GM19372 (cell line): ENCODE results near the gene RNASE3.
A peak's percentile ranks its signal among the peaks of the same experiment; 100 is the strongest.
"Not testable (repeated sequence)": the region's sequence is repeated elsewhere in the genome, so short reads cannot be mapped to it uniquely, and the experiment has no call there.

Source experiments
- ATAC-seq: cut with Tn5 transposase; IDR thresholded peaks from one replicate; pipeline ENCODE4 v1.9.1; 2021; ENCODE audit warnings: mild to moderate bottlenecking, low read depth, moderate library complexity; ENCODE audit not compliant: unreplicated experiment

The RNASE3 gene

DNA sequence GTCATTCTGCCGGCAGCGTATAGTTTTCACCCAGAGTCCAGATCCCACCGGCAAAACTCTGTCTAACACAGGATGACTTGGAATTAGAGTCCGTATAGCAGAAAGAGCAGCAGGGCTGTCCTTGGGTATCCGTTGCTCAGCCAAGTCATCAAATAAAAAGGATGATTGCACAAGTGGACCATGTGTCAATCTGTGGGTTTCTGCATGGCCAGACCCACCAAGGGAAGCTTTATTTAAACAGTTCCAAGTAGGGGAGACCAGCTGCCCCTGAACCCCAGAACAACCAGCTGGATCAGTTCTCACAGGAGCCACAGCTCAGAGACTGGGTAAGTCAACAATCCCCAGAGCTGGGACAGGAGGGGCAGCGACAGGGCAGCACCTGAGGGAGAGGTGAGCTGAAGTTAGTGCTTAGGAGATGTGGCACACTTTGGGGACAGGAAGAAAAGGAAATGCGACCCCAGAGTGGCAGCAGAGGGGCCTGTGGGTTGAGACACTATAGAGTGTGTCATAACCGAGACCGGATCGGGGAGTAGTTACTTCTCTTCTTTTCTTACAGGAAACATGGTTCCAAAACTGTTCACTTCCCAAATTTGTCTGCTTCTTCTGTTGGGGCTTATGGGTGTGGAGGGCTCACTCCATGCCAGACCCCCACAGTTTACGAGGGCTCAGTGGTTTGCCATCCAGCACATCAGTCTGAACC, at the start of gene RNASE3:
Gene RNASE3 (plus strand): TSS at position 260 of the 700 bp plus-strand sequence. CDS start 302 bp downstream, at position 562.
- not testable (repeated sequence) for ATAC-seq

DNA sequence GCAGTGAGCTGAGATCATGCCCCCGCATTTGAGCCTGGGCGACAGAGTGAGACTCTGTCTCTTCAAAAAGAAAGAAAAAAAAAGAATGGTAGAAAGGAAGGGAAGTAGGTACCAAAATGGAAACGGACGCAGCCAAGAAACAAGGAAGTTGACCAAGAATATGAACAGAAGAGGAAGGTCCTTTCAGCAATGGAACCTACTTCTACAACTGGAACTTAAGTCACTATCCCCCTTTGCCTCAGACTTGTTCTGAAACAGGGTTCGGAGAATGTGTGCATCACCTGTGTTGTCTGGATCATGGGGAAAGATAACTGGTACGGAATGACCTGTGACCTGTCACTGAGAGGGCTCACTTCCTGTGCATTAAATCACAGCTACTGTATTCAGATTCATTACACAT, 44.6 kb upstream of the RNASE3 start:
- no peak for ATAC-seq

DNA sequence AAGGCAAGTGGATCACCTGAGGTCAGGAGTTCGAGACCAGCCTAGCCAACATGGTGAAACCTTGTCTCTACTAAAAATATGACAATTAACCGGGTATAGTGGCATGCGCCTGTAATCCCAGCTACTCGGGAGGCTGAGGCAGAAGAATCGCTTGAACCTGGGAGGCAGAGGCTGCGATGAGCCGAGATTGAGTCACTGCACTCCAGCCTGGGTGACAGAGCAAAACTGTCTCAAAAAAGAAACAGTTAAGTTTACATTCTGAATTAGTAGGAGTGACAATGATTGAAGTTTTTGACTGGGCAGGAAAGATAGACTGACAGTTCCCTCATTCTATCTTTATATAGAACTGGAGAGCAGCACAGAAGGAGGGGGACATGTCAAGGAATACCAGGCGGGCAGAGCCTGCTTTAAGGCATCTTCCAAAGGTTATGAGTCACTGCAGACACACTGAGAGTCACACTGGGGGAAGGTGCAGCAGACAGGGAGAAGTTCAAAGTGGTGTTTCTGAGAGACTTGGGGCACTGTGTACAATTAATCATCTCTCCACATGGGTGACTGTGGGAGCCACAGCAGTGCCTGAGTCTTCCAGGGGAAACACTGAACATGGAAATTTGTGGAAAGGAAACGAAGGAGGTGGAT, 42.8 kb upstream of the RNASE3 start:
- ATAC-seq, result no peak

DNA sequence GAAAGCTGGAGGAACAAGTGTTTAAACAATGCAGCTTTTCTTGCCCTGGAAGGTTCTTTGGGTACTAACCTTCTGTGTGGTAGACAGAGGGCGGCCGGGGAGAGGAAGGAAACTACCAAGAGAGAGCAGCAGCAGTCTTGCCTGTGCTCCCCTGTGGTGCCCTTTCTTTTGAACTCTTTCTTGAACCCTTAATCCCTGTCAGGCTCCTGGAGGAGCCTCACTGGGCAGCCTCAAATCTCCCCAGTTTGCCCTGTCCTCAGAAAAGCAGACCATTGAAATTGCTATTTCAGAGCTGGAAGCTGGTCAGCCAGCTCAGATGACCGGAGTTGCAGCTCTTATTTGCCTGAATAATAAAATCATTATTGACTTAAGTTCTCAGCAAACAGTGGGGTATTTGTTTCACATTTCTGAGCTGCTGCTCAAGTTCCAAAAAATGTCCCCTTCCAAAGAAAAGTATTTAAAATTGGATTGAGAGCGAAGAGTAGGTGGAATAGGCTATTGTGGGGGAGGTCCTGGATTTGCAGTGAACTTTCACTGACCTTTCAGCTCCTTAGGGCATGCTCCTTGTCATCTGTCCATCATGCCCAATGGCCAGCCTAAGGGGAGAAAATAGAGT, 42.1 kb upstream of the RNASE3 start:
- ATAC-seq, result no peak

DNA sequence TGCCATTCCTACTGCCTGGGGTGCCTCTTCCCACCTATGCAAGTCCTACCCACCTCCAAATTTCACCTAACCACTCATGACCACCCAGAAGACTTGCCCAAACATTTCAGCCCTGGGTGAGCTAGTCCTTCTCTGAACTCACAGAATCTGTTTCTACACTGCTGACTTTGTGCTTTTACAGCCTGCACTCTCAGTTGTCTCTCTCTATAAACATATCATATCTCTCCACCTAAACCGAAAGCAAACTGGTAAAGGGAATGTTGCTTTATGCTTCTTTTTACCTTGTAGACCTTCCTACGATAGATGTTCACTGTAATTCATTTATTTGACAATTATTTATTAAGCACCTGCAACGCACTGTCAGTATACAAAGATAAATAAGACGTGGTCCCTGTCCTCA, 38.1 kb upstream of the RNASE3 start:
- ATAC-seq, result no peak

DNA sequence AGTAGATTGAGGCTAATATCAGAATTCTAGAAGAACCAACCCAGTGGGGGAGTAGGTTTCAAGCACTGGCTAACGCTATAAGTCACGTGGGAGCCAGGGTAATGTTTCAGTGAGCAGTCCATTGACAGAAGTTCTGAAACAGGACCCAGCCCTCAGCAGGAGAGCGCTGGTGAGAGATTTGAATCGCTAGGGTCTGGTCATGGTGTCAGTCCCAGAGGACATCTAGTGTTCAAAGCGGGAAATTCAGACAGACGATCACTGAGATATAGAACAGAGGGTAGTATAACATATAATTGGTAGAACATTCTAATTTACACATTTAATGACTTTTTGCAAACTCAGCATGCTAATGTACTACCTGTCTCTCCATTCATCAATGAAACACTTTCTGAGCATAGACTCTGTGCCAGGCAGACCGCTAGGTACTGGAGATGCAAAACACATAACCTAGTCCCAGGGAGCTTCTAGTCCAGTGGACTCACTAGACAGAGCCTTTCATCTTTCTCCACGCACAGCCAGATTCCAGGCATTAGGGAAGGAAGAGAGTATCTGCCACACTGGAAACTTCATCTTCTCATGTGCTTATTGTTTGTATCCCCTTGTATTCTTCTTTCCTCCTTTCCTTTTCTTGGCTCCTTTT, 35.4 kb upstream of the RNASE3 start:
- peak; percentile 76 for ATAC-seq

DNA sequence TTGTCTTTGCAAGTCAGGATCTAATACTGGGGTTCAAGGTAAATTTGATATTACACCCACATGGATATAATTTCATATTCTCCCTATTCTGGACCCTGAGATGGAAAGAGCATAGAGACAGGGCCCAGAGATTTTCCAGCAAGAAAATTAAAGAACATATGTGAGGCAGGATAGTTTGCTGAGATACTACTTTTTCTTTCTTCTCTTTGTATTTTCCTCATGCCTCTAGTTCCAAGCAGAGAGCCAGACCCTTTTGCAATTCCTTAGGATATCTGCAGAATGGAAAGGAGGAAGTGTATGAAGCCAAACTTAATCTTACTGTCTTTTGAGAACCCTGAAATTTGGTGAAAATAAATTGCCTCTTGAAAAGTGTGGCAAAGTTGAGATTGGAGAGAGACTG, 34.0 kb upstream of the RNASE3 start:
- ATAC-seq, result no peak

DNA sequence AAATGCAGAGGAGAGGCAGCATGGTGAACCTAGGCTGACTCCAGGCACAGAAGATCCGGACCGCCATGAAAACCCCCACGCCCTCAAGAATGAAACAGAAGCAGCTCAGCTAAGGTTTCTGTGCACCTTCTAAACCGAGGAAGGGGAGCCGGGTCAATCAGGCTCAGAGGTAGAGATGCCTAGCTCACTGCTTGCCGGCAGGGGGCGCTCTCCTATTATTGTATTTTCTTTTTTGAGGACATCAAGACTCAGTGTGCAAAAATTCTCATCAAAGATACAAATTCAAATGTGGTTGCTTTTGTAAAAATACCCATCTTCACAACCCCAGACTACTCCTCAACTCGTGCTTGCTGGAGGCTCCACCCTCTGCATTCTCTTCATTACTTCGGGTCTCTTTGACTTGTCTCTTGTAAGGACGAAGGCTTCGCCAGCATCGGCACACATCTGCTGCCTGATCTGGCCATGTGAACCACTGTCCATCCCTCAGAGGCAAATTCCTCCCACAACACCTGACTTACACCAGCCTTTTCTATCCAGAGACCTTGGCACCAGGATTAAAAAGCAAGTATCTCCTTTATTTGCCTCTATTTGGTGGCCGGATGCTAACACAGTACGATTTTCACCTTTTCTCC, 33.4 kb upstream of the RNASE3 start:
- no peak for ATAC-seq

DNA sequence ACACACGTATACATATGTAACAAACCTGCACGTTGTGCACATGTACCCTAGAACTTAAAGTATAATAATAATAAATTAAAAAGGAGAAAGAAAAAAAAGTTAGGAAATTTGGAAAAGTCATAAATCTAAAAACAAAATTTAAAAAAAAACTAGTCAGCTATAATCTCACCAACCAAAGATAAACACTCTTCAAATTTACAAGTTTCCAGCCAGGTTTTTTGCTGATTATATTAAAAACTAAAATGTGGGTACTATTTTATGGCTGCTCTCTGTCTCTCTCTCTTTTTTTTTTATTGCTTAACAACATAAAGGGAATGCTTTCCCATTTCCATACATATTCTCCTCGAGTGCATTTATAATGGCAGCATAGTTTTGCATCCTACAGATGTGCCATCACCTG, 25.0 kb upstream of the RNASE3 start:
- no peak for ATAC-seq

DNA sequence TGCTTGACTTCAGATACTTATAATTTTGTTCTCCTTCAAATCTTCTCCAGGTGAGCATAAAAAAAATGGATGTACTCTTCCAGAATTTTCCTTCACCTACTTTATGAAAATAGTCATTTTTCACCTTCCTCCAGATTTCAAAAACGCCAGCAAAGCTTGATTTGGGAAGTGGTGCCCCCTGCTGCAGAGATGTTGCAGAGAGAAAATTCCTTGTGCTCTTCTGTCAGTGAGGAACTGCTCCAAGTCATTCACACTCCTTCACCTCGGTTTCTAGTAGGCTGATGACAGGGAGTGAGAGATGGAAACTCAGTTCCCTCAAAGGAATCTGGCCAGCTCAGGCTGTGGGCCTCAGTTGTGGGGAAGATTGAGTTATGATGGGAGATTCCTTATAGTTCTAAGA, 24.2 kb upstream of the RNASE3 start:
- ATAC-seq, result no peak

DNA sequence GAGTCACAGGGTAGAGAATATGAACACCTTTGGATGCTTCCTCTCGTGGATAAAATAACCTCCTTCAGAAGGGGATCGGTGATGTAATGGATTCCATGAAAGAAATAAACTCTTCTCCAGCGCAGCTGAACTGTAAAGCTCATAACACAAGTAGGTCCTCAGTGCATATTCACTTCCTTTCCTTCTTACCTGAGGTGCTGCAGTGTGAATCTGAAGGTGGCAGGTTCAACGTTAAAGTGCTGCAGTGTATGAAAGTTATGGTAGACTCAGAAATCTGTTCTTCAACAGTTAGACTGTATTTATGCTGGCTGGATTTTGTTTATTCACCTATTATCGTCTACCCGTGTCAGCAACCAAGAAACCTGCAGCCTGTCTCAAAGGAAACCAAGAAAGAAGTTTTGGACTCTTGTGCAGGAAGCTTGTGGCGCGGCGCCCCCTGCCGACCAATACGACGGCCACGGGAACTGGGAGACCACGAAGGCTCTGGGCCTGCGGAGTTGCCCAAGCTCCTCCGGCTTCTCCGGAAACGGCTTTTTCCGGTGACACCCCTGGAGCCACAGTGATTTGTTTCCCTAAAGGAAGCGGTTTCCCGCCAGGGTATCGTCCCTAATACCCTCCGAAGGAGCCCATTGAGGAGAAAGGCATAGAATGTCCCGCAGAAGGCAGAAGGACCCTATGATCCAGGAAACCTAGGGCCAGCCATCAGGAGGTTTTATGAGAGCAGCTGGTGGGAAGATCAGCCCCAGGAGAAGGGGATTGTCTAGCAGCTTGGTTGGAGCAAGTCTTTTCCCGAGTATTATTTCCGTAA, 17.6 kb upstream of the RNASE3 start:
- peak; percentile 65 for ATAC-seq

DNA sequence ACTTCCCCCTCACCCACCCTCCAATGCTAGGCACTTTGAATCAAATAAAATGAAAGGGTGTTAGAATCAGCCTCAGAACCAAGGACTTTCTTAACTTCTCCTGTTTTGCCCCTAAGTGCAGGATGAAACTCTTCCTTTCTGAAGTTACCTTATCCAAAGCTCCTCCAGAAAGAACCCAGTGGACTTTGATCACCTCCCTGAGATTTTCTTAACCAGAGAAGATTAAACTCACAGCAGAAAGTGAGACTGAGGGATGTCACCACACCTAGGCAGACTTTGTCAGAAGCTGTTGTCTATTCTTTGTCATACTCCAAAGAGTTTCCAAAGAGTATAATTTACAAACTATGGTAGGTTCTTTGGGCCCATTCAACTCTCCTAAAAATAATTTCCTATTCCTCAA, 14.2 kb upstream of the RNASE3 start:
- ATAC-seq, result no peak

DNA sequence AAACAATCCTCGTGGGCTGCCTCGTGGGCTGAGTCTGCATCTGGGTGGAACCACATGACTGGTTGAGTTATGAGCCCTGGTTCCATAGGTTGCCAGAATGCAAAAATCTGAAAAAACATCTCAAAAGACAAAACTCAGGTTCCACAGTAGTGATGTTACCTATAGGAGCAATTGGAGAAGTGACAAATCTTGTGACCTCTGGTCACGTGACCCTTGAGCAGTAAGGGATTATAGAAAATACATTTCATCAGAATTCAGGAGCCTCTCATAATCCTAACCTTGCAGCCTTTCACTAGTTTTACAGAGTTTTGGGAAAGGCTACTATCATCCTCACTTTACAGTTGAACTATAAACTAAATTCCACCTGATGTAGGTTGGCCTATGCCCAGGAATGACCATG, 12.5 kb upstream of the RNASE3 start:
- no peak for ATAC-seq

DNA sequence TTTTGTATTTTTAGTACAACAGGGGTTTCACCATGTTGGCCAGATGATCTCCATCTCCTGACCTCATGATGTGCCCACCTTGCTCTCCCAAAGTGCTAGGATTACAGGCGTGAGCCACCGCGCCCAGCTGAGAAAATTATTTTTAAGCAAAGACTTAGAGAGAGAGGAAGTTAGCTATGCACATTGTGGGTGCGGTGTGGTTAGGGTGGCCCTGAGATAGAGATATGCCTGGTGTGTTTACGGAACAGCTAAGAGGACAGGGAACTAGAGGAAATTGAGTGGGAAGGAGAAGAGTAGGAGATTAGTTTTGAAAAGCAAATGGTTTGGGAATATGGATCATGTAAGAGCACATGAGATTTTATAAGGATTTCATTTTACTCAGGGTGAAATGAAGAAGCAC, 10.0 kb upstream of the RNASE3 start:
- not testable (repeated sequence) for ATAC-seq

DNA sequence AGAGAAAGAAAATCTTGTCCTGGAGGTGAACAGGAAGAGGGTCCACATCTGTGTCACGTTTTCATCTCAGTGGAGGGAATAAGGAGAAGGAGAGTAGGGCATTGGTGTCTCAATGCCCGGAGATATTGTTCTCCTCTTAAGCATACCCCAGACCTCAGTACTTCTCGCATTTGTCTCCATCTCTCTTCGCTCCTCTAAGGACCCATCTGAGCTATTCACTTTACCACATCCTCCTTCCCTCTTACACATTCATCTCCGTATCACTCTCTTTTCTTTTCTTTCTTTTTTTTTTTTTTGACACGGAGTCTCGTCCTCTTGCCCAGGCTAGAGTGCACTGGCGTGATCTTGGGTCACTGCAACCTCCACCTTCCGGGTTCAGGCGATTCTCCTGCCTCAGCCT, 8.4 kb upstream of the RNASE3 start:
- ATAC-seq, result not testable (repeated sequence)

DNA sequence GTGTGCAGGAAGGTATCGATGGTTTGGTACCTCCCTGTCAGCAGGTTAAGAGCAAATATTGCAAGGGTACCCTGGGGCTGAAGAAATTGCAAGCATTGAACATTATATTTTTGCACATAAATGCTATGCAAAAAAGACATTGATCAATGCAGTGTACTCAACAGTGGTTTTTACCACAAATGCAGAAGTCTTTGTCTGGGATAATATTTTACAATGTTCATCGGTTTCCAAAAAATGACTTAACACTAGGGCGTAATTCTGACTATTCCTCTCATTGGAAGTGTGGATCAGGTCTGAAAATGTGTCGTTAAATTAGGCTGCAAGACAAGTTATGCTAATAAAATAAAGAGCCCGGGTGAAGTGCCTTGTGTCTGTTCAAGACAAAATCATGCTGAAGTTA, 2.8 kb upstream of the RNASE3 start:
- not testable (repeated sequence) for ATAC-seq

DNA sequence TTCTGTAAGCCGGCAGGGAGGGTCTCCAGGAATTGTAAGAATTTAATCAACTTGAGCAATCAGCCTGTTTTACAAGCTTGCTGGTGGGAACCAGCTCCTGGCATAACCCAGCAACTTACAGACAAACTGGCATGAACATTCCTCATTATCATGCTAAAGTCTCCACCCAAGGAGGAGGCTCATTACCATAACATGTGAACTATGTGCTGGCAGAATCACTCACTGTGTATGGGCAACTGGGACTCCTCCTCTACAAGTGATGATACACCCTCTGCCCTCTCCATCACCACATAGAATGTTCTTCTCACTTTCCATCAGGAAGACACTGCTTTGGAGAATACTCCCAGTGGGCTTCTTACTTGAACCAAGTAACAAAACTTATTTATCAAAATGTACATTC, 4.1 kb downstream of the RNASE3 start:
- ATAC-seq, result not testable (repeated sequence)

DNA sequence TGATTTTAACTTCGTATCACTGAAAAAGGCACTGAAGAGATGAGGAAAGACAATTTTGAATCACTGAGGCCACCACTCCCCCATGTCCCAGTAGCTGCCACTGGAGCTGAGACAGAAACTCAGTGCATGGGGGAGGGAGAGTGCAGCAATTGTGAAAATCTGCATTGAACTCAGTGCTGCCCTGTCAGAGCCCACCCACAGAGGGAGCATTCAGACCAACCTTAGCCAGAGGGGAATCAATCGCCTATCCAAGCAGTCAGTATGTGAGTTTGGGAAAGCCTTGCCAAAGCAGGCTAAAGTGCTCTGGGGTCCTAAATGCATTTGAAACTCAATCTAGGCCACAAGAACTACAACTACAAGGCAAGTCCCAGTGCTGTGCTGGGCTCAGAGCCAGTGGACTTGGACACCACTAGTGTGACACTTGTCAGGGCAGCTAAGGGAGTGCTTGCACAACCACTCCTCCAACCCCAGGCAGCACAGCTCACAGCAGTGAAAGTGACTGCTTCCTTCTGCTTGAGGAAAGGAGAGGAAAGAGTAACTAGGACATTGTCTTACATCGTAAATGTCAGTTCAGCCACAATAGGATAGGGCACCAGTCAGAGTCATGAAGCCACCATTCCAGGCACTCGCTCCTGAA, 13.3 kb downstream of the RNASE3 start:
- no peak for ATAC-seq

DNA sequence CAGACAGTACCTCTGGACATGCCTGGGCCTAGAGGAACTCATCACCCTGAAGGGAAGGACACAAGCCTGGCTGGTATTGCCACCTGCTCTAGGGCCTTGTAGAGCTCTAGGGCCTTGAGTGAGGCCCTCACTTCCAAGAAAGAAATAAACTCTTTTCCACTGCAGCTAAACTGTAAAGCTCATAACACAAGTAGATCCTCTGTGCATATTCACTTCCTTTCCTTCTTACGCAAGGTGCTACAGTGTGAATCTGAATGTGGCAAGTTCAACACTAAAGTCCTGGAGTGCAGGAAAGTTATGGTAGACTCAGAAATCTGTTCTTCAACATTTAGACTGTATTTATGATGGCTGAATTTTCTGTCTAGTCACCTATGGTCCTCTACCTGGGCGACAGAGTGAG, 14.5 kb downstream of the RNASE3 start:
- ATAC-seq, result no peak

DNA sequence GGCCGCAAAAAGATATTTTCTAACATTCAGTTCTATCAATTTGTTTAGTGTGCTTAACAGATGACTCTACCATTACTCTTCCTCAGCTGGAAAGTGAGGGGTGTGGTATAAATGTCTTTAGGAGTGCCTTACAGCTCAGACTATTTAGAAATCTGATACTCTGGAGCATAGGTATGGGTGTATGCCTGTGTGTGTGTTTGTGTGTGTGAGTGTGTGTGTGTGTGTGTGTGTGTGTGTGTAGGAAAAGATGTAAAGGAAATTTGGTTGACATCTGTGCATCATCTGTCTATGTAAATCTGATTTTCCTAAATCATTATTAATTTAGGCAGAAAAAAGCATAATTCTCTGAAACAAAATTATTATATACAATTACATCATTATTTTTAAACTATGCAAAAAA, 16.0 kb downstream of the RNASE3 start:
- no peak for ATAC-seq
